Osteoblast (primary cell): Measurements from ENCODE around the gene TULP1. TPM values are rescaled to one million over a fixed set of nuclear protein-coding genes. Genes with fewer than 3 reads are reported as not detected.
"Not testable (repeated sequence)": the region's sequence is repeated elsewhere in the genome, so short reads cannot be mapped to it uniquely, and the experiment has no call there.

Experiments
- DNase-seq: peaks from one replicate; pipeline ENCODE4 v3.0.0; 2011; ENCODE audit warnings: low spot score, mixed read lengths; ENCODE audit not compliant: insufficient read length; ENCODE audit errors: missing footprints
- H2AFZ ChIP-seq: 2 replicates; pipeline ENCODE4 v1.6.0; 2011; ENCODE audit warnings: mild to moderate bottlenecking, low read length
- H3K27ac ChIP-seq: 2 replicates; pipeline ENCODE4 v1.5.1; 2011; ENCODE audit warnings: mild to moderate bottlenecking, low read depth, low read length, moderate library complexity
- H3K27me3 ChIP-seq: 2 replicates; pipeline ENCODE4 v1.6.0; 2012; ENCODE audit warnings: mild to moderate bottlenecking, control low read depth, inconsistent platforms, low read length, moderate library complexity; ENCODE audit not compliant: insufficient read depth
- H3K36me3 ChIP-seq: 2 replicates; pipeline ENCODE4 v1.5.1; 2011; ENCODE audit warnings: mild to moderate bottlenecking, low read length, control low read depth, moderate library complexity; ENCODE audit not compliant: insufficient read depth
- H3K4me1 ChIP-seq: 2 replicates; pipeline ENCODE4 v1.5.1; 2011; ENCODE audit warnings: mild to moderate bottlenecking, low read length, control low read depth, moderate library complexity; ENCODE audit not compliant: insufficient read depth
- H3K4me2 ChIP-seq: 2 replicates; pipeline ENCODE4 v1.6.0; 2011; ENCODE audit warnings: mild to moderate bottlenecking, low read length; ENCODE audit not compliant: insufficient read depth
- H3K4me3 ChIP-seq: fragments of 200-600 bp; sonication (generic); 3 replicates; pipeline ENCODE4 v1.5.1; 2012; ENCODE audit warnings: mild to moderate bottlenecking, low read length, inconsistent platforms; ENCODE audit not compliant: insufficient read depth
- H3K79me2 ChIP-seq: 2 replicates; pipeline ENCODE4 v1.6.0; 2012; ENCODE audit warnings: mild to moderate bottlenecking, low read length, control low read depth, inconsistent platforms; ENCODE audit not compliant: insufficient read depth
- H3K9me3 ChIP-seq: 2 replicates; pipeline ENCODE4 v1.5.1; 2011; ENCODE audit warnings: low read depth, low read length, control low read depth
- H4K20me1 ChIP-seq: 2 replicates; pipeline ENCODE4 v1.6.0; 2012; ENCODE audit warnings: mild to moderate bottlenecking, low read length, control low read depth; ENCODE audit not compliant: insufficient read depth
- CTCF ChIP-seq: IDR thresholded peaks from 2 replicates; pipeline ENCODE4 v1.5.1; 2011; ENCODE audit warnings: mild to moderate bottlenecking, low read depth, low read length, moderate library complexity; ENCODE audit errors: extremely low read depth
- total RNA-seq: library from RNA; depleted of rRNA; stranded (reverse); fragments of >200 nt; gene quantifications from 2 replicates; pipeline ENCODE4 v1.2.3, GENCODE V29; 2012

Gene TULP1
- total RNA-seq, 1 donor = not detected

- Histone ChIP-seq H3K27me3 (peaks cover 6% of the 10 kb centered on the region), H3K9me3 (no peaks in the 10 kb centered on the region), H3K4me1 (no peaks in the 10 kb centered on the region), H3K79me2 (no peaks in the 10 kb centered on the region), H3K27ac (no peak overlapping the region), H2AFZ (no peak overlapping the region), H3K4me3 (no peak overlapping the region), H4K20me1 (no peaks in the 10 kb centered on the region), H3K36me3 (no peaks in the 10 kb centered on the region), H3K4me2 (no peak overlapping the region)
- no peak for TF ChIP-seq CTCF
- DNase-seq = no peak
Measured at GRCh38 chr6:35541836-35542235, 29.1 kb upstream of the TULP1 start.

GRCh38 chr6:35539223-35539622 lies 26.5 kb upstream of the TULP1 start:
- Histone ChIP-seq H2AFZ (no peak overlapping the region), H3K4me2 (no peak overlapping the region), H3K36me3 (no peaks in the 10 kb centered on the region), H3K27me3 (no peaks in the 10 kb centered on the region), H3K79me2 (no peaks in the 10 kb centered on the region), H4K20me1 (no peaks in the 10 kb centered on the region), H3K9me3 (no peaks in the 10 kb centered on the region), H3K4me3 (no peak overlapping the region), H3K4me1 (no peaks in the 10 kb centered on the region), H3K27ac (no peak overlapping the region)
- TF ChIP-seq CTCF = no peak
- DNase-seq = no peak

- H3K9me3 ChIP-seq, H2AFZ ChIP-seq, H3K27ac ChIP-seq, H3K4me2 ChIP-seq, H3K4me1 ChIP-seq, H3K36me3 ChIP-seq, H3K79me2 ChIP-seq, H4K20me1 ChIP-seq, H3K4me3 ChIP-seq, DNase-seq, H3K27me3 ChIP-seq: not testable (repeated sequence)
Measured at GRCh38 chr6:35535847-35536246, 23.2 kb upstream of the TULP1 start.

- Histone ChIP-seq H3K4me1 (no peaks in the 10 kb centered on the region), H3K36me3 (no peaks in the 10 kb centered on the region), H4K20me1 (no peaks in the 10 kb centered on the region), H2AFZ (no peak overlapping the region), H3K4me2 (no peak overlapping the region), H3K4me3 (no peak overlapping the region), H3K27ac (no peak overlapping the region), H3K79me2 (no peaks in the 10 kb centered on the region), H3K9me3 (no peaks in the 10 kb centered on the region), H3K27me3 (peaks cover 8% of the 10 kb centered on the region)
- no peak for DNase-seq
- no peak for TF ChIP-seq CTCF
Measured at GRCh38 chr6:35534407-35535170, 21.9 kb upstream of the TULP1 start.
